22Rv1 (cell line): ENCODE data around the gene MSANTD2.

Experiments
- CTCF ChIP-seq: fragments of 450-650 bp; IDR thresholded peaks from 2 replicates; pipeline ENCODE4 v1.5.1; 2017; ENCODE audit warnings: mild to moderate bottlenecking
- ZFX ChIP-seq: fragments of 450-650 bp; IDR thresholded peaks from 2 replicates; pipeline ENCODE4 v1.6.1; 2017; ENCODE audit warnings: antibody characterized with exemption, borderline replicate concordance

GRCh38 chr11:124728134-124728533 is 72.1 kb downstream of the MSANTD2 start:
- TF ChIP-seq CTCF (no peak), ZFX (no peak)
